HCT116 (cell line): ENCODE data around the gene PCDHGA1. TPM values are rescaled to one million over a fixed set of nuclear protein-coding genes. Genes with fewer than 3 reads are reported as not detected.
"Not testable (repeated sequence)": the region's sequence is repeated elsewhere in the genome, so short reads cannot be mapped to it uniquely, and the experiment has no call there.

Experiments
- ATAC-seq: fragments of 200-7000 bp; cut with Tn5 transposase; 2 replicates; pipeline ENCODE4 v1.9.1; 2020; ENCODE audit warnings: mild to moderate bottlenecking, moderate library complexity
- BruUV-seq: library from RNA; stranded (reverse); fragments of 400-500 nt; replicated peaks from 2 replicates; lab custom pipeline; 2021; lab: Mats Ljungman, UMichigan
- CTCF ChIA-PET: fragments of 300-600 bp; sonication (Branson Sonifier 250); formaldehyde crosslinking; loops from one replicate; lab custom pipeline; 2021; ENCODE audit warnings: antibody characterized with exemption; lab: Charles Lee
- POLR2A ChIA-PET: fragments of 300-600, 350-600 bp; sonication (Branson Sonifier 250); formaldehyde crosslinking; loops from one replicate; lab custom pipeline; 2021; ENCODE audit warnings: antibody characterized with exemption; lab: Charles Lee
- RAD21 ChIA-PET, 2 experiments: fragments of 300-600 bp; sonication (Branson Sonifier 250); formaldehyde crosslinking; loops; one replicate each; lab custom pipeline; 2023; ENCODE audit warnings: low total read pairs in 2 of 2; ENCODE audit not compliant: uncharacterized antibody in 2 of 2, unreplicated experiment in 2 of 2, low non-redundant PET in 1 of 2; lab: Charles Lee
- DNase-seq: peaks from one replicate; pipeline ENCODE4 v3.0.0-alpha.2; 2010; ENCODE audit warnings: low read depth, low spot score
- H2AFZ ChIP-seq: fragments of 200-600 bp; shearing (Covaris generic), sonication (generic); 2 replicates; pipeline ENCODE4 v1.6.1; 2017; ENCODE audit warnings: low read depth, mixed run types, mixed read lengths, antibody characterized with exemption, low read length; ENCODE audit not compliant: poor library complexity, severe bottlenecking
- H3K27ac ChIP-seq: 2 replicates; pipeline ENCODE4 v1.5.1; 2012; ENCODE audit warnings: low read depth, low read length
- H3K27me3 ChIP-seq: fragments of 200-600 bp; sonication (generic); 2 replicates; pipeline ENCODE4 v1.6.1; 2016; ENCODE audit warnings: mixed run types, low read length, mixed read lengths; ENCODE audit not compliant: insufficient read depth
- H3K36me3 ChIP-seq, 2 experiments: fragments of 200-500 bp in 1 of 2; fragments of 200-600 bp in 1 of 2; sonication (Bioruptor generic) in 1 of 2; sonication (generic) in 1 of 2; 2 replicates each; pipeline versions ENCODE4 v1.5.1 to v1.6.1; 2014 to 2016; ENCODE audit warnings: low read length in 2 of 2, inconsistent platforms in 1 of 2, mixed read lengths in 1 of 2, mixed run types in 1 of 2; ENCODE audit not compliant: insufficient read depth in 2 of 2, control insufficient read depth in 1 of 2
- H3K4me1 ChIP-seq, 2 experiments: fragments of 200-600 bp in 1 of 2; sonication (generic) in 1 of 2; 2 replicates each; pipeline versions ENCODE4 v1.5.1 to v1.6.1; 2012 to 2017; ENCODE audit warnings: low read length in 2 of 2, inconsistent platforms in 1 of 2, mild to moderate bottlenecking in 1 of 2, mixed read lengths in 1 of 2, mixed run types in 1 of 2, moderate library complexity in 1 of 2; ENCODE audit not compliant: insufficient read depth in 2 of 2, control insufficient read depth in 1 of 2
- H3K4me2 ChIP-seq: fragments of 200-600 bp; sonication (generic); 2 replicates; pipeline ENCODE4 v1.6.1; 2017; ENCODE audit warnings: mixed run types, low read length, mixed read lengths
- H3K4me3 ChIP-seq, 2 experiments: fragments of 200-600 bp in 1 of 2; sonication (generic) in 1 of 2; replicated peaks in 1 of 2; 2 replicates each; pipeline ENCODE4 v1.5.1; 2011 to 2016; ENCODE audit warnings: low read length in 2 of 2, control low read depth in 1 of 2, low read depth in 1 of 2, mild to moderate bottlenecking in 1 of 2, mixed read lengths in 1 of 2, mixed run types in 1 of 2
- H3K79me2 ChIP-seq: fragments of 200-600 bp; sonication (generic); 2 replicates; pipeline ENCODE4 v1.6.1; 2017; ENCODE audit warnings: mild to moderate bottlenecking, mixed run types, low read length, moderate library complexity, mixed read lengths; ENCODE audit not compliant: insufficient read depth
- H3K9ac ChIP-seq: fragments of 200-600 bp; sonication (generic); 2 replicates; pipeline ENCODE4 v1.6.1; 2016; ENCODE audit warnings: low read length, mixed read lengths
- H3K9me2 ChIP-seq: fragments of 200-600 bp; sonication (generic), shearing (Covaris generic); 2 replicates; pipeline ENCODE4 v1.6.1; 2017; ENCODE audit warnings: mixed run types, mild to moderate bottlenecking, moderate library complexity; ENCODE audit not compliant: insufficient read depth
- H3K9me3 ChIP-seq, 2 experiments: fragments of 200-500 bp in 1 of 2; fragments of 200-600 bp in 1 of 2; sonication (Bioruptor generic) in 1 of 2; sonication (generic) in 1 of 2; 2 replicates each; pipeline ENCODE4 v1.6.1; 2014 to 2017; ENCODE audit warnings: low read length in 2 of 2, mixed read lengths in 2 of 2, inconsistent platforms in 1 of 2, low read depth in 1 of 2, mild to moderate bottlenecking in 1 of 2, mixed run types in 1 of 2, moderate library complexity in 1 of 2; ENCODE audit not compliant: control insufficient read depth in 1 of 2, insufficient read depth in 1 of 2
- H4K20me1 ChIP-seq: fragments of 200-600 bp; sonication (generic), shearing (Covaris generic); 2 replicates; pipeline ENCODE4 v1.6.1; 2017; ENCODE audit warnings: mixed run types, mild to moderate bottlenecking, moderate library complexity; ENCODE audit not compliant: insufficient read depth
- ATF3 ChIP-seq: IDR thresholded peaks from 2 replicates; pipeline ENCODE4 v1.6.1; 2012
- CBX3 ChIP-seq: IDR thresholded peaks from 2 replicates; pipeline ENCODE4 v1.6.1; 2012; ENCODE audit warnings: low read depth
- CEBPB ChIP-seq: IDR thresholded peaks from 2 replicates; pipeline ENCODE4 v1.6.1; 2012; ENCODE audit warnings: low read depth
- ELF1 ChIP-seq: IDR thresholded peaks from 2 replicates; pipeline ENCODE4 v1.6.1; 2012; ENCODE audit warnings: low read depth, borderline replicate concordance
- JUND ChIP-seq: IDR thresholded peaks from 2 replicates; pipeline ENCODE4 v1.6.1; 2012
- POLR2AphosphoS5 ChIP-seq: IDR thresholded peaks from 2 replicates; pipeline ENCODE4 v1.6.1; 2011; ENCODE audit warnings: mild to moderate bottlenecking, low read depth, low read length, moderate library complexity
- RAD21 ChIP-seq: IDR thresholded peaks from 2 replicates; pipeline ENCODE4 v1.6.1; 2012; ENCODE audit warnings: low read depth, mild to moderate bottlenecking
- SIN3A ChIP-seq: IDR thresholded peaks from 2 replicates; pipeline ENCODE4 v1.6.1; 2012; ENCODE audit warnings: low read depth
- SP1 ChIP-seq: IDR thresholded peaks from 2 replicates; pipeline ENCODE4 v1.6.1; 2012; ENCODE audit warnings: low read depth
- YY1 ChIP-seq: IDR thresholded peaks from 2 replicates; pipeline ENCODE4 v1.6.1; 2011; ENCODE audit warnings: low read length, low read depth, moderate library complexity, mild to moderate bottlenecking; ENCODE audit not compliant: insufficient replicate concordance; ENCODE audit errors: extremely low read depth
- ZBTB33 ChIP-seq: IDR thresholded peaks from 2 replicates; pipeline ENCODE4 v1.6.1; 2011; ENCODE audit warnings: mild to moderate bottlenecking, low read length, moderate library complexity; ENCODE audit not compliant: insufficient replicate concordance; ENCODE audit errors: extremely low read depth
- ZFX ChIP-seq: fragments of 450-650 bp; IDR thresholded peaks from 2 replicates; pipeline ENCODE4 v1.6.1; 2017
- ZNF274 ChIP-seq: fragments of 200-500 bp; sonication (Bioruptor generic); IDR thresholded peaks from 2 replicates; pipeline ENCODE4 v1.6.1; 2014; ENCODE audit warnings: mild to moderate bottlenecking, low read depth, low read length, inconsistent platforms
- intact Hi-C: fragments of 100-400 bp; cut with micrococcal nuclease; formaldehyde crosslinking; loops from 2 replicates; pipeline ENCODE4 v1.10.0; 2022
- total RNA-seq: library from RNA; stranded (reverse); gene quantifications from one replicate; pipeline ENCODE4 v1.2.1, GENCODE V29; 2021; ENCODE audit not compliant: unreplicated experiment

Gene PCDHGA1
- total RNA-seq, 1 experiment from 2014 or later = 0.05 TPM

- TF ChIP-seq ZBTB33 (no peak), CBX3 (no peak), ATF3 (no peak), POLR2AphosphoS5 (no peak), ELF1 (no peak), JUND (no peak), RAD21 (no peak), ZNF274 (no peak), ZFX (no peak), SP1 (no peak), YY1 (no peak), SIN3A (no peak), CEBPB (no peak)
These were observed 101.0 kb downstream of the PCDHGA1 start (continued) for GRCh38 chr5:141431286-141431685.

- RAD21 ChIA-PET, H3K4me3 ChIP-seq, H3K9me2 ChIP-seq, H3K79me2 ChIP-seq, H3K4me1 ChIP-seq, H3K27ac ChIP-seq, BruUV-seq, H2AFZ ChIP-seq, intact Hi-C loops, H3K4me2 ChIP-seq, CTCF ChIA-PET, H3K36me3 ChIP-seq, ATAC-seq, POLR2A ChIA-PET, H3K9ac ChIP-seq, H3K27me3 ChIP-seq, H4K20me1 ChIP-seq, H3K9me3 ChIP-seq, DNase-seq: not testable (repeated sequence)
These were observed 102.0 kb downstream of the PCDHGA1 start for GRCh38 chr5:141432308-141432707.

- POLR2A ChIA-PET, ATAC-seq, H3K9ac ChIP-seq, intact Hi-C loops, H2AFZ ChIP-seq, CTCF ChIA-PET, H3K4me3 ChIP-seq, H3K27me3 ChIP-seq, H3K79me2 ChIP-seq, H3K27ac ChIP-seq, H3K9me3 ChIP-seq, H4K20me1 ChIP-seq, RAD21 ChIA-PET, BruUV-seq, H3K36me3 ChIP-seq, H3K4me1 ChIP-seq, H3K9me2 ChIP-seq, DNase-seq, H3K4me2 ChIP-seq: not testable (repeated sequence)
These were observed 102.4 kb downstream of the PCDHGA1 start for GRCh38 chr5:141432726-141433125.
